Activated effector memory CD4-positive, alpha-beta T cell treated with Interleukin-2 at 50 U/mL for 16 hours (primary cell): ENCODE results near the gene MGAT5.

Experiments used
- DNase-seq: peaks from one replicate; pipeline ENCODE4 v3.0.0-alpha.2; 2020

Gene MGAT5

DNA sequence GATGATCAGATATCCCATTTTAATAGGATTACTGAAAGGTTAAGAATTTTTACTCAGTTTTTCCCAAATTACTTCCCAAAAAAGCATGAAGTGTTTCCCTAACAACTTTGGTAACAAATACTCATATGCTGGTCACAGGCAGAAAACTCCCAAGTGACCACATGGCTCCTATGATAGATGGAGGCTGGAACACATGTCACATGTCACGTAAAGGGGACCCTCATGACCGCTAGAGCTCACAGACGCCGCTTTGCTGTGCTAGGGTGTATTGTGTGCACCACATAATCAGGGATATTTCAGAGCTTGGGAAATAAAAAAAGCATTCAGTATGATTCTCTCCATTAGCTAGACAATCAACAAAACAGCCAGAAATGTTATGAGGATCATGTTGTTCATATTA lies 236.7 kb downstream of the MGAT5 start:
- DNase-seq: no peak

DNA sequence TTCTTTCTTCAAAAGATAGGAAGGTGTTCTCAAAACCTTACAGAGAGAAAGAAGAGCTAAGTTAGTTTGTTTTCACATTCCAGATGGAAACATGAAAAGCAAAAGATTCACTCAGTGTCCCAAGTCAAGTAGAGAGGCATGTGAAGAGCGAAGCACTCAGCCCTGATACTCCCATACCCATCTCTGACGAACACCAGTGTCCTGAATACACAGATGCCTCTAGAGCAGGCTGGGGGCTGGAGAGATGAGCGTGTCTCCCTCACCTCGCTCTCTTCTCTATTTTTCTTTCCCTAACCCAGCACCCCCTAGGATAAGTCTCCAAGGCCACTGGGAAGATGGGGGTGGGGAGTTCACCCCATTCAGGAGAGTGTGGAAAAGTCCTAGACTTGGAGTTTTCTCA lies 237.2 kb downstream of the MGAT5 start:
- no peak for DNase-seq

DNA sequence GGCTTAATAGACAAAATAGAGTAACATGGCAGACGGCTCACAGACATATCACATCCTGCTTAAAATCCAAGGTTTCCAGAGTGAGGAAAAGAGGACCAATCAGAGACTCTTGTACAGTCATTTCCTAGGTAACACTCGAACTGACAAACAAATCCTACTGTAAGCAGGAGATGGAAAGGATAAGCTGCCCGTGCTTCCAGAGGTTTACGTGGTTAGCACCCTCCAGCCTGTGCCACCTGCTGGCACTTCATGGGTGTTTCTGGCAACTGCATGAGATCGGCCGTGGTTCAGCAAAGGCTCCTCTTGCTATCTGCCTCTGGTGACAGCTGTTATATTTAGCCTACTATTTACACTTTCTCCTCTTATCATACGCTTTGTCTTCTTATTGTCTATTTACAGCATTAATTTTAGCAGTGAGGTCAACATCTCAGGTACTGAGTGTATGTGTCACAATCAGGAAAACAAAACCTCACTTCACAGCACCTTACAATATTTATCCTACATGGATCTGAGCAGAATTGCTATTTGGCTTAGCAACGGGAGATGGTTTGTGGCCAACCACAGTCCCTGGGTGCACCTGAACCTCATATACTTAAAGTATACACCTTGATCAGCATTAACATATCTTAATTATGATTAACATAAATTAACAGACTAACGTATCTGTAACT lies 238.0 kb downstream of the MGAT5 start:
- DNase-seq: no peak

DNA sequence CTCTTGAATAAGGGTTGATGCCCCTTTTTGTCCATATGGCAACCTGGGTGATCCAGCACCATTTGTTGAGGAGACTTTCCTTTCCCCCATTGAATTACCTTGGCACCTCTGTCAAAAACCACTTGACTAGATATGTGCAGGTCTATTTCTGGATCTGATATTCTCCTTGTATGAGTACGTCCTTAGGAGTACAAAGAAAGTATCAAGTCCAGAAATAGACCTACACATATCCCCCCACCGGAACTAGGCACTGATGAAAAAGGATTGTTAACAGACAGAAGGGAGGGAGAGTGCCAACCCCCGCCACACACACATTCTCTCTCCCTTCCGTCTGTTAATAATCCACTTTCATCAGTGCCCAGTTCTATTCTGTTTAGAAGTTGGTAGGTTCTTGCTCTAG lies 239.9 kb downstream of the MGAT5 start:
- DNase-seq: no peak

DNA sequence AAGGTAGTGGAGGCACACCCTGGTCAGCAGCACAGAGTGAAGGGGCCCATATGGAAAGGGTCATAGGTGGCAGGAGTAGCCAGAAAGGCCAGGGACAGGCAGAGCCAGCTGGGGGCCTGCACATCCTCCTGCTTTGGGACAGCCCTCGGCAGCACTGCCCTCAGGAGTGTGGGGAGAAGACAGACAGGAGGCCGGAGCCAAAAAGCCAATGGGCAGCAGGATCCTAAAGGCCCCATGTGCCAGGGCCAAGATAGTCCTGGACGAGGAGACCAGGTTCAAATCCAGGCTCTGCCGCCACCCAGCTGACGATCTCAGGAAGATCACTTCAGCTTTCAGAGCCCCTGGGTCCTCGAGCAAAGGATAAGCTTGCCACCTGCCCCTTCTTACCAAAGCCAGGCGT lies 244.8 kb downstream of the MGAT5 start:
- no peak for DNase-seq

DNA sequence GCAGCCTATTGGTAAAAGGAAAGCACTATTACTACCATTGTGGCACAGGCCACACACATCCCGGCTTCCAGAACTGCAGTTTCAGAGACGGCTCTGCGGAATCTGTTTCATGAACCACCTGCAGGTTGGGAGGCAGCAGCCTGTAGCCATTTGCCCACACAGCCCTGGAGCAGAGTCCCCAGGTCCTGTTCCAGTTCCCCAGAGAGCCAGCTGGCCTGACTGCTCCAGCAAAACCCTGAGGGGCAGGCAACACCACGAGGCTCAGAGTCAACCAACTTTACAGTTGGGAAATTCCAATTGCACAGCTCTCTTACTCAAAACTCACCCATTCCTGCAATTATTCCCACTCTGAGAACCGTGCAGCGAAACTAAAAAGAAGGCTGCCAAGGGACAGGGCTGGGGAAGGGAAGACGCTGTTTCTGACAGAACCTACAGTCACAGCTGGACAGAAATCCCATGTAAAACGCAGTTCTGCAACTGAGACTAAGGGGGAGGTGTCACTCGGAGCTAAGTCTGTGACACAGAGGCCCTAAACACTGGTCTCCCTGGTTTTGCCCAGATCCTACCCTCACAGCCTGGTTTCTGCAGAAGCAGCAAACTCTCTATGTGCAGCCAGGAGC lies 245.5 kb downstream of the MGAT5 start:
- no peak for DNase-seq

DNA sequence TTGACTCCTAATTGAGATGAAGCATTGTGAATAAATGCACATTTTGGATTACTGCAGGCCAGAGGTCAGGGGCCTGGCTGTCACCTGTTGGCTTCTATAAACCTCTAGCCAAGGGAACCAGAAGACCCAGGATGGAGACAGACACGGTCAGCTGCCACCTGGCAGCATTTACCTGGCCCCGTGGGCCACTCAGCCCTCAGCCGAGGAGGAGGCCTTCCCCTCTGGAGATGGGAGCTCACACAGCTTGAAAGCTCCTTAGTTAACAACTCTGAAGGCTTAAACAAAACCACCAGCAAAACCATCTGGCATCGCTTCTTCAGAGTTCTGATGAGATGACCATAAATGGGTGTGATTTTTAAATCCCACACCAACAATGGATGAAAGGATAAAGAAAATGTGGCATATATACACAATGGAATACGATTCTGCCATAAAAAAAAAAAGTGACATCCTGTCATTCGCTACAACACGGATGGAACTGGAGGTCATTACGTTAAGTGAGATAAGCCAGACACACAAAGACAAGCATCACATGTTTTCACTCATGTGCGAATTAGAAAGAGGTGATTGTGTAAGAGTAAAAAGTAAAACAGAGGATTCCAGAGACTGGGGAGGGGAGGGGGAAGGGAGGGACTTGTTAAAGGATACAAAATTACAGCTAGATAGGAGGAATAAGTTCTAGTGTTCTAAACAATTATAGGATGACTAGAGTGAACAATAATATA lies 246.5 kb downstream of the MGAT5 start:
- DNase-seq: no peak

DNA sequence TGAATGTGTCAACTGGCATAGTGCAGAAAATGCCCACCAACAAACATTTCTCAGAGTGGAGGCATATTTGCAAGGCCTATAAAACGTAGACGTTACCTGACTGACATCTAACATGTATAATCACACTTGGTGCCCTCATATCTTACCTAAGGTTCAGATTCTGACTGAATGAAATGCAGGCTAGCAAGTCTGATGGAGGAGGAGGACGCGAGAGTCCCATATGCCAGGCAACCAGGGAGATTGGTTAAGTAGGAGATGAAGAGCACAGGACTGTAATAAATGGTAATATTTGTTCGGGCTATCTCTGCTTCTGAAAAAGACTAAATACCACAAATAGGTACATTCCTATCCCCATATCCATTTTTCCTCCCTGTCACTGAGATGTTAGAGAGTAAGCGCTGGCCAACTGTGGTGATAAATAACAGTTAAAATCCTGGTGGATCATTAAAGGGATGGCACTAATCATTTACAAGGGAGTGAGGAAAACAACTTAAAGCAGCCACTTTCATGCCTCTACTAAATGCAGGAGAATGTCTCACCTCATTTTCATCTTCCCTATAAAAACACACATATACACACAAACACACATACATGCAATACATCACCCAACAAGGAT lies 247.7 kb downstream of the MGAT5 start:
- no peak for DNase-seq

DNA sequence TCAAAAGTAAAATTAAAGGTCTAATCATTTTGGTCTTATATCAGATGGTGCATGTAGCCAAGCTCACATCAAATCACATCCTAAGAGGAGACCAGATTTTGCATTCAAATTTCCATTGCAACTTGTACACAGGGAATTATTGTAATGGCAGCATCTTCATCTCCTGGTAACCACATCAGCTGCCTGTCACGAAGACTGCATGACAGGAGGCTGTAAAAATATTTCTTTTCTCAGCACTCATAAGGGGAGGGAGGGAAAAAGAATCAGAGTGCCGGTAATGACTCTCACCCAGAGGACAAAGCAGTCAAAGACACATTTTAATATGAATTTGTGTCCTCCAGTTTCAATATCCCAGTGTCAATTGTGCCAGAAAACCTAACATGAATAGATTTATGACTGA lies 248.2 kb downstream of the MGAT5 start:
- DNase-seq: no peak
